BE2C (cell line): ENCODE data around the gene VSTM2B.

Experiments used
- DNase-seq: peaks from one replicate; pipeline ENCODE4 v3.0.0-alpha.2; 2020
- H3K27me3 ChIP-seq: fragments of 250-450 bp; sonication (Bioruptor Pico); 2 replicates; pipeline ENCODE4 v1.5.1; 2020; ENCODE audit warnings: mild to moderate bottlenecking
- H3K36me3 ChIP-seq: fragments of 250-450 bp; sonication (Bioruptor Pico); 2 replicates; pipeline ENCODE4 v1.5.1; 2020; ENCODE audit warnings: mild to moderate bottlenecking
- H3K4me1 ChIP-seq: fragments of 250-450 bp; sonication (Bioruptor Pico); 2 replicates; pipeline ENCODE4 v1.5.1; 2020
- H3K4me3 ChIP-seq: 2 replicates; pipeline ENCODE4 v1.5.1; 2011; ENCODE audit warnings: low read depth, low read length
- H3K9me3 ChIP-seq: fragments of 250-450 bp; sonication (Bioruptor Pico); 2 replicates; pipeline ENCODE4 v1.5.1; 2020
- CTCF ChIP-seq: IDR thresholded peaks from 2 replicates; pipeline ENCODE4 v1.5.1; 2012; ENCODE audit warnings: mild to moderate bottlenecking, low read depth, low read length

VSTM2B gene

GRCh38 chr19:29495091-29495490 is 30.7 kb upstream of the VSTM2B start:
- H3K4me1 ChIP-seq, result no peaks in the 10 kb centered on the region
- TF ChIP-seq CTCF, result no peak

GRCh38 chr19:29495901-29496441 is 29.8 kb upstream of the VSTM2B start:
- Histone ChIP-seq H3K36me3 (no peaks in the 10 kb centered on the region), H3K4me1 (no peaks in the 10 kb centered on the region), H3K27me3 (no peaks in the 10 kb centered on the region), H3K9me3 (no peaks in the 10 kb centered on the region), H3K4me3 (no peak overlapping the region)
- TF ChIP-seq CTCF, result no peak
- DNase-seq, result no peak

More at GRCh38 chr19:29495091-29495490, 30.7 kb upstream of the VSTM2B start:
- DNase-seq, result no peak
- Histone ChIP-seq H3K9me3 (no peaks in the 10 kb centered on the region), H3K27me3 (no peaks in the 10 kb centered on the region), H3K36me3 (no peaks in the 10 kb centered on the region), H3K4me3 (no peak overlapping the region)

- Histone ChIP-seq H3K9me3 (no peaks in the 10 kb centered on the region), H3K4me3 (no peak overlapping the region), H3K4me1 (no peaks in the 10 kb centered on the region), H3K36me3 (no peaks in the 10 kb centered on the region), H3K27me3 (no peaks in the 10 kb centered on the region)
- no peak for DNase-seq
- TF ChIP-seq CTCF, result no peak
These were observed 28.6 kb upstream of the VSTM2B start for GRCh38 chr19:29497241-29497640.

- TF ChIP-seq CTCF, result no peak
- Histone ChIP-seq H3K4me3 (no peak overlapping the region), H3K27me3 (no peaks in the 10 kb centered on the region), H3K9me3 (no peaks in the 10 kb centered on the region), H3K36me3 (no peaks in the 10 kb centered on the region), H3K4me1 (no peaks in the 10 kb centered on the region)
- DNase-seq, result no peak
These were observed 27.9 kb upstream of the VSTM2B start for GRCh38 chr19:29497686-29498436.

GRCh38 chr19:29499261-29499920 is 26.4 kb upstream of the VSTM2B start:
- Histone ChIP-seq H3K27me3 (no peaks in the 10 kb centered on the region), H3K4me1 (no peaks in the 10 kb centered on the region), H3K4me3 (no peak overlapping the region), H3K36me3 (no peaks in the 10 kb centered on the region), H3K9me3 (no peaks in the 10 kb centered on the region)
- no peak for TF ChIP-seq CTCF
- DNase-seq, result no peak
